ELF-1 (cell line): Measurements from ENCODE around the gene PTPRM.
"Not testable (repeated sequence)": the region's sequence is repeated elsewhere in the genome, so short reads cannot be mapped to it uniquely, and the experiment has no call there.

ENCODE experiments used
- DNase-seq: peaks from one replicate; pipeline ENCODE4 v3.0.0-alpha.2; 2016; ENCODE audit warnings: low read depth, low spot score

PTPRM gene

DNA sequence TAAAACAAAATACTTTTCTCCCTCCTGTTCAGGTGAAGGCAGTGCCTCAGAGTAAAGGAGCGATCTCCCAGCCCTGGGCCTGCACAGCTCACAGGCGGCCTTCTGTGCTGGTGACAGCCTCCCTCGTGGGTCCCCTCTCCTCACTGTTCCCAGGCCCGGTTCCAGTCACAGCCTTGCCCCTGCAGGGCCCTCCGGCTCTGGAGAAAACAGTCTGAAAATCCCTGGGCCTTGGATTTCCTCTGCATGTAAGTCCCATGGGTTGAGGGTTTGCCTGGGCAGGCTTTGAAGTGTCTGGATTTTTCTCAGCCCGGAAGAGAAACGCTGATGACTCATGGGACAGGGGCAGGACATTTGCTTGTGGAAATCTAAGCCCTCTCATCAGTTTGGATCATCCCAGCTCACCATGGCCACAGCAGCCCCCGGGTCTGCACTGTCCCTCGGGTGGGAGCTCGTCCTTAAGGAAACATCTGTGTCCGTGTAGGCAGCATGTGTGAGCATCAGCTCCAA lies 856.0 kb downstream of the PTPRM start:
- DNase-seq = peak; percentile 70

DNA sequence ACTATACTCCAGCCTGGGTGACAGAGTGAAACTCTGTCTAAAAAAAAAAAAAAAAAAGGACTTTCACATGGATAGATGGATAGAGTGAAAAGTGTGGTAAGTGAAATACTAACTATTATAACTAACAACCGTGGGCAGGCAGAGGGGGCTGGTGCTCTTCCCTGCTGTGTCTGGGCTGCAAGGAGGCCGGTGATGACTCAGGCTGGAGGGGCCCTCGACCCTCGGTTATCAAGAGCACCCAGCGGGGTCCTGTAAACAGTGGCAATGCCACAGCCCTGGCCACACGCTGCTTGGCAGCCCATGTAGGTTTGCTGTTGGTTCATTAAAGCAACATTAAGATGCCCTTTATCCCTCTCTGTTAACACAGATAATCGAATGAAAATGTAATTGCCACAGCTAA lies 857.4 kb downstream of the PTPRM start:
- no peak for DNase-seq

GRCh38 chr18:8424917-8425725 lies 858.0 kb downstream of the PTPRM start:
- peak; percentile 75 for DNase-seq

GRCh38 chr18:8426401-8426800 lies 859.3 kb downstream of the PTPRM start:
- peak; percentile 72 for DNase-seq

GRCh38 chr18:8427339-8427738 lies 860.2 kb downstream of the PTPRM start:
- no peak for DNase-seq

DNA sequence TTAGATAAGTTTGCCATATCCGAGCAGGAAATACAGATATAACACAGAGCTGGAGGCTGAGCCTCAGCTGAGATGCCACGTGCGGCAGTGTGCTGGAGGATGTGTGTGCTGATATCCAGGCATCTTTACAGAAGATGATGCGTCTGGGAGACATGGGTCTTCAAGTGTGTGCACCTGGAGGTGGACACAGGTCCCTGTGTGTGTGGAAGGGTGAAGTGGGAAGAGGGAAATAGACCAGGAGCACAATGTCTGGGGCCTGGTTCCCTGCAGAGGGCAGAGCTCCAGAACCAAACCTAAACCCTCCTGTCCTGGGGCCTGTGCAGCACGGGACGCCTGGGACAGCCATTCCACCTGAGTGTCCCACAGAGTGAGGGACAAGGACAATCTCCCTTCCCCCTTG lies 861.8 kb downstream of the PTPRM start:
- no peak for DNase-seq

DNA sequence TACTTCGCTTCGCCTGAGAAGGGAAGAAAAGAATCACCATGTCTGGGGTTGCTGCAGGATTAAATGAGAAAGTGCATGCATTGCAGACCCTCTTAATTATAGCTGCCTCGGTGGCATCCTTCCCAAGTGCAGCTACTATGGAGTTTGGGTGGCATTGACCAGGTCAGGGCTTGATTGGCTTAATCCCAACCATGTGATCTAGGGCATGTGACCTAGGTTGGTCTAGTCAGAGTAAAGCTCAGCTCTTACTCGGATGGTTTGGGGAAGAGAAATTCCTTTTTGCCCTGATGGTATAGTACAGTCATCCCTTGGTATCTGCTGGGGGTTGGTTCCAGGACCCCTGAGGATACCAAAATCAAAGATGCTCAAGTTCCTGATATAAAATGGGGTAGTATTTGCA lies 863.9 kb downstream of the PTPRM start:
- no peak for DNase-seq

DNA sequence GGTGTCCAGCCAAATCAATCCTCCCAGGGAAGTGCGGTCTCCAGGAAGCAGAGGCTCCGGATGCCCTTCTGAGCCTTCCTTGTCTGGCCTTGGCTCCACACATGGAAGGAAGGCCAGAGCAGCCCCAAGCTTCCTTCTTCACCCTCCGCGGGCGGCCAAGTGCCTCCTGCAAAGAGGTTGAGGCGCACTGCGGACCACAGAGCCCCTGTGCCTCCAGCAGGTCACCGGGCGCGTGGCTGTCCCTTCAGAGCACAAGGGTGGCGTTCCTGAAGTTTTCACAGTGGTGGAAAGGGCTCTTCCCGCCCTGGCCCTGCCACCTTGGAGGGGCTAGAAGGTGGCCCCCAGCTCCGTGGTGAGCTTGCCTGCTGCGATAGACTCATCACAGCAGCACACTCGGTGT lies 866.2 kb downstream of the PTPRM start:
- no peak for DNase-seq

GRCh38 chr18:8433771-8434170 lies 866.7 kb downstream of the PTPRM start:
- DNase-seq = no peak

DNA sequence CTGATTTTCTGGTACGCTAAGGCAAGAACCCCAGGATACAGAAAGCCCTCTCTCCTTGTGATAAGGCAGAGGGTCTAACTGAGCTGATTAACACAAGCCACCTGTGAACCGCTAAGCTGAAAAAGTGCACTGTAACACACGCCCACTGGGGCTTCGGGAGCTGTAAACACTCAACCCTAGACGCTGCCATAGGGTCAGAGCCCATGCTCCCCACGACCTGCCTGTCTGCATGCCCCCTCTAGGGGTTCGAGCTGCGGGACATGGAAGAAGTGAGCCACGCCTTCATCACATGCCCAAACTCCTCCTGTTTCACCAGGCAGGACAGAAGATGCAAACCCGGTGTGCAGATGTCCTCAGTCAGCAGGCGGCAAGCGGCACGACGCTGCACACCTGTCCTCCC lies 868.3 kb downstream of the PTPRM start:
- DNase-seq = no peak

DNA sequence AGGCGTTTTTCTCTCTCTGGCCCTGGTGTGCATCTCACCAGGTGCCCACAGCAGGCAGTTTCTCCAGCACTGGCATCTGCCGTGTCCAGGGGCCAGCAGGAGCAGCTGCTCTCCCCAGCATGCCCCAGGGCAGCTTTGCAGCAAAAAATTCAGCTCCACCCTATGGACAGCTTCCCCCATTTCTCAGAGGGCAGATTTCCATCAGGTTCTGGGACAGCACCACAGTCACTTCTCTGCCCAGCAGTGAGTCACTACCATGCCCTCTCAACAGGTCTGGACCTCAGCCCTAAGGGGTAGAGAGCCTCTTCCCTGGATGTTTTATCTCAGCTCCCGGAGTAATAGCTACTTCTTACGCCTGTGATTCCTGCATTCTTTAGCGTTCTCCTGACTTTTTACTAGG lies 871.9 kb downstream of the PTPRM start:
- no peak for DNase-seq

DNA sequence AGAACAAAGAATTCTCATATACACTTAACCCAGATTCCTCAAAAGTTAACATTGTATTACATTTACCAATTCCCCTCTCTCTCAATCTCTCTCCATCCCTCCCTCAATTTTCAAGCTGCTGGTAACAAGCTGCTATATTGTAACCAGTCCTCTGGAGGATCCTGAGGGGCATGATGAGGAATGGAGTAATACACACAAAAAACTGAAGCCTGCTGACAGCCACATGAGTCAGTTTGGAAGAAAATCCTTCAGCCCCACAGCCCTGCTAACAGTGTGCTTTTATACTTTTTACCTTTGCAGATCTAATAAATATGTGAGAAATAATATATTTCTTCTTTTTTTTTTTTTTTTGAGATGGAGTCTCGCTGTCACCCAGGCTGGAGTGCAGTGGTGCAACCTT lies 876.4 kb downstream of the PTPRM start:
- no peak for DNase-seq

GRCh38 chr18:8446936-8447335 lies 879.8 kb downstream of the PTPRM start:
- DNase-seq = not testable (repeated sequence)

- DNase-seq = no peak
Observed at GRCh38 chr18:8448130-8448529, 881.0 kb downstream of the PTPRM start.

DNA sequence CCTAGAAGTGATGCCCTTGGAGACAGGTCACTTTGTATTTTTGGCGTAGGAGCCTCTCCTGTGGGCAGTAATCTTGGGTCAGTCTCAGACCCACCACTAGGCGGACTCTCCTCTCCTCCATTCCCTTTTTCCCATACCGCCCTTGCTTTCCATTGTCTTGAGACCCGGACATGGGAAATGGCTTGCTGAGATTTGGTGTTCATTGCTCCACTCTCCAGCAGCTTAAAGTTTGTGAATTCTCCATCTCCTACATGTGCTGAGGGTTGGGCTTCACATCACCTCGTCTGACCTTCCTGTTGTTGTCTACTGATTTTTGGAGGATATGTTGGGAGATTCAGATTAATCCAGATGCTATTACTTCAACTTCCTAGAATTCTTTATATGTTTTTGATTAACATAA lies 882.9 kb downstream of the PTPRM start:
- DNase-seq = peak; percentile 80

- no peak for DNase-seq
Observed at GRCh38 chr18:8450898-8451665, 884.0 kb downstream of the PTPRM start.

DNA sequence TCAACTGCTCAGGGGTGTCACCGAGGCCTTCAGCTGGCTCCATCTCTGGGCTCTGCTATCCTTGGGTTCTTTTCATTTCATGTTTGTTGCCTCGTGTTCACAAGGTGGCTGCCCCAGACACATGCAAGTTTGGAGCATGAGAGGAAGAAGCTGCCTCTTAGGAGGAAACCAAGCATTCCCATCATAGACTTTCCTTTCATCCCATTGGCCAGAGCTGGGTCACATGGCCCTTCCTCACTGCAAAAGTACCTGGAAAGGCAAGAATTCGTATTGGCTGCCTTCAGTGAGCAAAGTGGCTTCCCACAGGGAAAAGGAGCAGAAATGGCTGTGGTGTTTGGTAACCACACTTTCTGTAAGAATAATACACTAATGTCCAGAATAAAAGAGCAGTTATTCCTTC lies 886.4 kb downstream of the PTPRM start:
- DNase-seq = no peak

GRCh38 chr18:8454136-8454535 lies 887.0 kb downstream of the PTPRM start:
- DNase-seq = no peak

- DNase-seq = no peak
Observed at GRCh38 chr18:8455661-8456614, 888.8 kb downstream of the PTPRM start.
